HepG2 (cell line): Measurements from ENCODE around the gene CYTH1. TPM values are rescaled to one million over a fixed set of nuclear protein-coding genes. Genes with fewer than 3 reads are reported as not detected.

ENCODE experiments used
- CAMTA2 ChIP-seq: sonication (generic); formaldehyde crosslinking; IDR thresholded peaks from 2 replicates; pipeline ENCODE4 v1.4.0; 2020; ENCODE audit warnings: mild to moderate bottlenecking, missing genetic modification reagents, borderline replicate concordance
- GLI4 ChIP-seq: sonication (generic); formaldehyde crosslinking; IDR thresholded peaks from 2 replicates; pipeline ENCODE4 v1.5.1; 2020; ENCODE audit warnings: missing genetic modification reagents, mild to moderate bottlenecking, moderate library complexity, borderline replicate concordance
- HNRNPLL ChIP-seq: fragments of 200-400 bp; formaldehyde crosslinking; IDR thresholded peaks from 2 replicates; pipeline ENCODE4 v1.6.1; 2017; ENCODE audit warnings: mild to moderate bottlenecking, low read depth, low read length; ENCODE audit not compliant: poor library complexity, severe bottlenecking
- ISX ChIP-seq: sonication (generic); formaldehyde crosslinking; conservative IDR thresholded peaks from 2 replicates; pipeline ENCODE4 v1.5.0; 2020; ENCODE audit warnings: missing genetic modification reagents
- NCOA2 ChIP-seq: sonication (generic); formaldehyde crosslinking; IDR thresholded peaks from 2 replicates; pipeline ENCODE4 v1.8.0; 2022; ENCODE audit warnings: inconsistent platforms
- RNF2 ChIP-seq: fragments of 450-650 bp; conservative IDR thresholded peaks from 2 replicates; pipeline ENCODE4 v1.6.1; 2016; ENCODE audit warnings: low read depth
- ZNF30 ChIP-seq: sonication (generic); formaldehyde crosslinking; IDR thresholded peaks from 2 replicates; pipeline ENCODE4 v1.5.0; 2020; ENCODE audit warnings: mild to moderate bottlenecking, missing genetic modification reagents
- ZNF589 ChIP-seq: sonication (generic); formaldehyde crosslinking; conservative IDR thresholded peaks from 2 replicates; pipeline ENCODE4 v1.8.0; 2022; ENCODE audit warnings: mild to moderate bottlenecking, moderate library complexity, missing genetic modification reagents
- ZNF746 ChIP-seq: sonication (generic); formaldehyde crosslinking; IDR thresholded peaks from 2 replicates; pipeline ENCODE4 v1.8.0; 2022; ENCODE audit warnings: mild to moderate bottlenecking, missing genetic modification reagents
- polyA plus RNA-seq, 8 experiments: library from polyadenylated mRNA; depleted of rRNA in 3 of 8; stranded (reverse) in 7 of 8; unstranded in 1 of 8; fragments of >200 nt; fragmentation: Illumina TruSeq in 4 of 8; extraction: Trizol in 4 of 8; gene quantifications; 2 replicates each; pipeline versions ENCODE4 v1.2.1 to v1.2.3, GENCODE V29; 2011 to 2016; ENCODE audit warnings: low read depth in 4 of 8, missing spikeins in 1 of 8, mixed read lengths in 1 of 8; ENCODE audit not compliant: insufficient read depth in 1 of 8
- total RNA-seq, 5 experiments: library from RNA; depleted of rRNA; stranded (reverse); fragments of >200 nt; fragmentation: Illumina TruSeq; extraction: Trizol; gene quantifications; 2 replicates each; pipeline ENCODE4 v1.2.3, GENCODE V29; 2016; ENCODE audit warnings: low read depth in 1 of 5
- TF ChIP-seq, protein P1 (sequence below): IDR thresholded peaks from 2 replicates; pipeline ENCODE4 v1.6.1; 2016; ENCODE audit warnings: low read depth
- TF ChIP-seq, protein P2 (sequence below): sonication (generic); formaldehyde crosslinking; IDR thresholded peaks from 2 replicates; pipeline ENCODE4 v1.5.1; 2020; ENCODE audit warnings: missing genetic modification reagents, mild to moderate bottlenecking, borderline replicate concordance
- TF ChIP-seq, protein P3 (sequence below): IDR thresholded peaks from 2 replicates; pipeline ENCODE4 v1.4.0; 2020; ENCODE audit warnings: mild to moderate bottlenecking, missing genetic modification reagents
- TF ChIP-seq, protein P4 (sequence below): sonication (generic); formaldehyde crosslinking; IDR thresholded peaks from 2 replicates; pipeline ENCODE4 v1.4.0; 2020; ENCODE audit warnings: missing genetic modification reagents, borderline replicate concordance
- TF ChIP-seq, protein P5 (sequence below): sonication (generic); formaldehyde crosslinking; IDR thresholded peaks from 2 replicates; pipeline ENCODE4 v1.8.0; 2022; ENCODE audit warnings: mild to moderate bottlenecking, missing genetic modification reagents, moderate library complexity
- TF ChIP-seq, protein P6 (sequence below): IDR thresholded peaks from 2 replicates; pipeline ENCODE4 v1.6.1; 2016

CYTH1 gene
- total and polyA plus RNA-seq, 2 of the 13 experiments (the other 11 are each of a cell fraction or from before 2014, with no cell fraction given): 20.1 to 48.9 TPM

DNA sequence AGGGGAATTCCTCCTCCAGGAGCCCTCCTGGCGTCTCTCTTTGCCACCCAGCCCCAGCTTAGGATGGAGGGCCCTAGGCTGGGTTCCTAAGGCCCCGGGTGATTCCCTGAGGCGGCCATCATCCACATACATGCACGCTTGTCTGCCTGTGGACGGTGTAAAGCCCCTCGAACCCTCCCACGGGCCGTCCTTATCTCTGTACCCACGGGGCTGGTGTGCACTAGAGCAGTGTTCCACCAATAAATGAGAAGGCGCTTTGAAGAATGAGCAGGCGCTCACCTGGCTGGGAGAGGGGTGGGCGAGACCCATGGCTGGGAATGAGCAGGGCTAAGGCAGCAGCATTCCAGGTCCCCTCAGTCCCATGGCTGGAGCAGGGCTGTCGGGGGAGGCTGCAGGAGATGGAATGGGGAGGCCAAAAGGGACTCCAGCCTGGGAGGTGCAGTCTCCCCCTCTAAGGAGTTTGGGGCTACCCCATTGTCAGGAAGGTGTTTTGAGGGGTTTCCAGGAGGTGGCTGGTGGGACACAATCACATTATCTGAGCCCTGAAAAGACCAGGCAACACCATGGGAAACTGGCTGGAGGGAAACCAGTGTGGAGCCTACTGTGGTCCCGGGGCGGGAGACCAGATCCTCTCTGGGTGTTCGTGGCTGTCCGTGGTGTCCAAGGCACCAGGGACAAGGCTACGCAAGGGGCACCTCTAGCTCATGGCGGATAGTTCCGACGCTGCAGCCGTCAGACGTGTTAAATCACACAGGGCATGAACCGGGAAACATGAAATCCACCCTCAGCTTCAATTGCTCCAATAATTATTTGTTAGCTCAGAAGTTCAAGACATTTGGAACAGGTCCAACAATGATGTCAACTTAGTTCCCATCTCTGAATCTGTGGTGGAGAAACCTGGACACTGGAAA lies 117.3 kb downstream of the CYTH1 start (continued):
- no peak for TF ChIP-seq CAMTA2 (CRISPR knock-in tag)
- TF ChIP-seq ZNF589 (CRISPR knock-in tag): no peak
- TF ChIP-seq, protein P1, sequence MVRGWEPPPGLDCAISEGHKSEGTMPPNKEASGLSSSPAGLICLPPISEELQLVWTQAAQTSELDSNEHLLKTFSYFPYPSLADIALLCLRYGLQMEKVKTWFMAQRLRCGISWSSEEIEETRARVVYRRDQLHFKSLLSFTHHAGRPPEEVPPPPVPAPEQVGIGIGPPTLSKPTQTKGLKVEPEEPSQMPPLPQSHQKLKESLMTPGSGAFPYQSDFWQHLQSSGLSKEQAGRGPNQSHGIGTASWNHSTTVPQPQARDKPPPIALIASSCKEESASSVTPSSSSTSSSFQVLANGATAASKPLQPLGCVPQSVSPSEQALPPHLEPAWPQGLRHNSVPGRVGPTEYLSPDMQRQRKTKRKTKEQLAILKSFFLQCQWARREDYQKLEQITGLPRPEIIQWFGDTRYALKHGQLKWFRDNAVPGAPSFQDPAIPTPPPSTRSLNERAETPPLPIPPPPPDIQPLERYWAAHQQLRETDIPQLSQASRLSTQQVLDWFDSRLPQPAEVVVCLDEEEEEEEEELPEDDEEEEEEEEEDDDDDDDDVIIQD: no peak
- peak; percentile 9; the same call in 1 of the 2 replicates for TF ChIP-seq NCOA2 (CRISPR knock-in tag)
- TF ChIP-seq, protein P2, sequence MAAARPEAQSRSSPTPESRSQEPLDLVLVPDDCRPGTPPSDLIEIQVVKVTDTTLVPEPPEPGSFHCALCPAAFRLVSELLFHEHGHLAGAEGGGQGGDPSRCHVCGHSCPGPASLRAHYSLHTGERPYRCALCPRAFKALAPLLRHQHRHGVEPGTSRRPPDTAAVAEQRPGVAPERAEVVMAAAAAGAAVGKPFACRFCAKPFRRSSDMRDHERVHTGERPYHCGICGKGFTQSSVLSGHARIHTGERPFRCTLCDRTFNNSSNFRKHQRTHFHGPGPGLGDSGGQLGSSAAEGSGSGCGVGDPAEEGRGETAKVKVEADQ (CRISPR knock-in tag): no peak
- TF ChIP-seq ZNF30 (CRISPR knock-in tag): no peak
- TF ChIP-seq RNF2: no peak
- TF ChIP-seq, protein P3, sequence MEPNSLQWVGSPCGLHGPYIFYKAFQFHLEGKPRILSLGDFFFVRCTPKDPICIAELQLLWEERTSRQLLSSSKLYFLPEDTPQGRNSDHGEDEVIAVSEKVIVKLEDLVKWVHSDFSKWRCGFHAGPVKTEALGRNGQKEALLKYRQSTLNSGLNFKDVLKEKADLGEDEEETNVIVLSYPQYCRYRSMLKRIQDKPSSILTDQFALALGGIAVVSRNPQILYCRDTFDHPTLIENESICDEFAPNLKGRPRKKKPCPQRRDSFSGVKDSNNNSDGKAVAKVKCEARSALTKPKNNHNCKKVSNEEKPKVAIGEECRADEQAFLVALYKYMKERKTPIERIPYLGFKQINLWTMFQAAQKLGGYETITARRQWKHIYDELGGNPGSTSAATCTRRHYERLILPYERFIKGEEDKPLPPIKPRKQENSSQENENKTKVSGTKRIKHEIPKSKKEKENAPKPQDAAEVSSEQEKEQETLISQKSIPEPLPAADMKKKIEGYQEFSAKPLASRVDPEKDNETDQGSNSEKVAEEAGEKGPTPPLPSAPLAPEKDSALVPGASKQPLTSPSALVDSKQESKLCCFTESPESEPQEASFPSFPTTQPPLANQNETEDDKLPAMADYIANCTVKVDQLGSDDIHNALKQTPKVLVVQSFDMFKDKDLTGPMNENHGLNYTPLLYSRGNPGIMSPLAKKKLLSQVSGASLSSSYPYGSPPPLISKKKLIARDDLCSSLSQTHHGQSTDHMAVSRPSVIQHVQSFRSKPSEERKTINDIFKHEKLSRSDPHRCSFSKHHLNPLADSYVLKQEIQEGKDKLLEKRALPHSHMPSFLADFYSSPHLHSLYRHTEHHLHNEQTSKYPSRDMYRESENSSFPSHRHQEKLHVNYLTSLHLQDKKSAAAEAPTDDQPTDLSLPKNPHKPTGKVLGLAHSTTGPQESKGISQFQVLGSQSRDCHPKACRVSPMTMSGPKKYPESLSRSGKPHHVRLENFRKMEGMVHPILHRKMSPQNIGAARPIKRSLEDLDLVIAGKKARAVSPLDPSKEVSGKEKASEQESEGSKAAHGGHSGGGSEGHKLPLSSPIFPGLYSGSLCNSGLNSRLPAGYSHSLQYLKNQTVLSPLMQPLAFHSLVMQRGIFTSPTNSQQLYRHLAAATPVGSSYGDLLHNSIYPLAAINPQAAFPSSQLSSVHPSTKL (CRISPR knock-in tag): no peak
- TF ChIP-seq ZNF746: 0 out of 2 replicates have a peak, but pooled peaks have one; percentile 46
- TF ChIP-seq, protein P4, sequence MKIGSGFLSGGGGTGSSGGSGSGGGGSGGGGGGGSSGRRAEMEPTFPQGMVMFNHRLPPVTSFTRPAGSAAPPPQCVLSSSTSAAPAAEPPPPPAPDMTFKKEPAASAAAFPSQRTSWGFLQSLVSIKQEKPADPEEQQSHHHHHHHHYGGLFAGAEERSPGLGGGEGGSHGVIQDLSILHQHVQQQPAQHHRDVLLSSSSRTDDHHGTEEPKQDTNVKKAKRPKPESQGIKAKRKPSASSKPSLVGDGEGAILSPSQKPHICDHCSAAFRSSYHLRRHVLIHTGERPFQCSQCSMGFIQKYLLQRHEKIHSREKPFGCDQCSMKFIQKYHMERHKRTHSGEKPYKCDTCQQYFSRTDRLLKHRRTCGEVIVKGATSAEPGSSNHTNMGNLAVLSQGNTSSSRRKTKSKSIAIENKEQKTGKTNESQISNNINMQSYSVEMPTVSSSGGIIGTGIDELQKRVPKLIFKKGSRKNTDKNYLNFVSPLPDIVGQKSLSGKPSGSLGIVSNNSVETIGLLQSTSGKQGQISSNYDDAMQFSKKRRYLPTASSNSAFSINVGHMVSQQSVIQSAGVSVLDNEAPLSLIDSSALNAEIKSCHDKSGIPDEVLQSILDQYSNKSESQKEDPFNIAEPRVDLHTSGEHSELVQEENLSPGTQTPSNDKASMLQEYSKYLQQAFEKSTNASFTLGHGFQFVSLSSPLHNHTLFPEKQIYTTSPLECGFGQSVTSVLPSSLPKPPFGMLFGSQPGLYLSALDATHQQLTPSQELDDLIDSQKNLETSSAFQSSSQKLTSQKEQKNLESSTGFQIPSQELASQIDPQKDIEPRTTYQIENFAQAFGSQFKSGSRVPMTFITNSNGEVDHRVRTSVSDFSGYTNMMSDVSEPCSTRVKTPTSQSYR: no peak
- TF ChIP-seq HNRNPLL: peak; percentile 12
- TF ChIP-seq, protein P5, sequence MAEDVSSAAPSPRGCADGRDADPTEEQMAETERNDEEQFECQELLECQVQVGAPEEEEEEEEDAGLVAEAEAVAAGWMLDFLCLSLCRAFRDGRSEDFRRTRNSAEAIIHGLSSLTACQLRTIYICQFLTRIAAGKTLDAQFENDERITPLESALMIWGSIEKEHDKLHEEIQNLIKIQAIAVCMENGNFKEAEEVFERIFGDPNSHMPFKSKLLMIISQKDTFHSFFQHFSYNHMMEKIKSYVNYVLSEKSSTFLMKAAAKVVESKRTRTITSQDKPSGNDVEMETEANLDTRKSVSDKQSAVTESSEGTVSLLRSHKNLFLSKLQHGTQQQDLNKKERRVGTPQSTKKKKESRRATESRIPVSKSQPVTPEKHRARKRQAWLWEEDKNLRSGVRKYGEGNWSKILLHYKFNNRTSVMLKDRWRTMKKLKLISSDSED (CRISPR knock-in tag): no peak
- TF ChIP-seq, protein P6, sequence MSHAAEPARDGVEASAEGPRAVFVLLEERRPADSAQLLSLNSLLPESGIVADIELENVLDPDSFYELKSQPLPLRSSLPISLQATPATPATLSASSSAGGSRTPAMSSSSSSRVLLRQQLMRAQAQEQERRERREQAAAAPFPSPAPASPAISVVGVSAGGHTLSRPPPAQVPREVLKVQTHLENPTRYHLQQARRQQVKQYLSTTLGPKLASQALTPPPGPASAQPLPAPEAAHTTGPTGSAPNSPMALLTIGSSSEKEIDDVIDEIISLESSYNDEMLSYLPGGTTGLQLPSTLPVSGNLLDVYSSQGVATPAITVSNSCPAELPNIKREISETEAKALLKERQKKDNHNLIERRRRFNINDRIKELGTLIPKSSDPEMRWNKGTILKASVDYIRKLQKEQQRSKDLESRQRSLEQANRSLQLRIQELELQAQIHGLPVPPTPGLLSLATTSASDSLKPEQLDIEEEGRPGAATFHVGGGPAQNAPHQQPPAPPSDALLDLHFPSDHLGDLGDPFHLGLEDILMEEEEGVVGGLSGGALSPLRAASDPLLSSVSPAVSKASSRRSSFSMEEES (CRISPR knock-in tag): 0 out of 2 replicates have a peak, but pooled peaks have one; percentile 12
- TF ChIP-seq GLI4: no peak
- no peak for TF ChIP-seq ISX (CRISPR knock-in tag)
